ENCODE results near the gene RBM20.

Gene RBM20

DNA sequence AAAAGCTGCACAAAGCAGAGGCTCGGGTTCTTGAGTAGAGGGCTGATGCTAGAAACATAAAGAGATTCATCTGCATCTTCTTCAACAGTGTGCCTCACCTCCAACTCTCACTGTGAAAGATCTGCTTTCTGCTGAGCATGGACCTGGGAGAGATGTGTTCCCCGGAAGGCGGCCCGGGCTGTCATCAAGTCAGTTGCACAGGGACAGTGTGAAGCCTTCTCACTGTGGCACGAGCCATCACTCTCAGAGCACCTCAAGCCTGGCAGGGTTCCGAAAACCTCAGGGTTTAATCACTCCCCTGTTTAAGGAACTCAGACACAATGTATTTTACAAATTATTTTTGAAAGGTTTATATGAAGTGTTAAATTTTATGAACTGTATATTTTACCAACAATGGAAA lies 98.7 kb downstream of the RBM20 start:
- no peak for DNase-seq

DNA sequence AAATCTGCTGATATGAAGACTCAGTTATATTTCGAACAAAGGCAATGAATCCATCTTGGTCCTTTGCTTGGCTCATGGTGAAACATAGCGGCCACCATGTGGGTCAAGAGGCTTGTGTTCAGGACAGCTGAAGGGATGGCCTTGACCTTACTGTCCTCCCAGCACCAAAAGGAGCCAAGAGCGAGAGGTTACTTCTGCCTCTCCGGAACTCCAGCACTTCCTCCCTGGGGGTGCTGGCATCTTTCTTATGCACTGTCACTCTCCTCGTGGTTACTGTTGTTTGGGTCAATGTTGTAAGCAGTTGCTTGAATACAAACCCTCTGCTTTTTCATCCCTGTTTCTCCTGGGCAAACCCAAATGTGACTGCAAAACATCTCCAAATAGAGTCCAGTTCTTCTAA lies 100.6 kb downstream of the RBM20 start:
- no peak for DNase-seq

DNA sequence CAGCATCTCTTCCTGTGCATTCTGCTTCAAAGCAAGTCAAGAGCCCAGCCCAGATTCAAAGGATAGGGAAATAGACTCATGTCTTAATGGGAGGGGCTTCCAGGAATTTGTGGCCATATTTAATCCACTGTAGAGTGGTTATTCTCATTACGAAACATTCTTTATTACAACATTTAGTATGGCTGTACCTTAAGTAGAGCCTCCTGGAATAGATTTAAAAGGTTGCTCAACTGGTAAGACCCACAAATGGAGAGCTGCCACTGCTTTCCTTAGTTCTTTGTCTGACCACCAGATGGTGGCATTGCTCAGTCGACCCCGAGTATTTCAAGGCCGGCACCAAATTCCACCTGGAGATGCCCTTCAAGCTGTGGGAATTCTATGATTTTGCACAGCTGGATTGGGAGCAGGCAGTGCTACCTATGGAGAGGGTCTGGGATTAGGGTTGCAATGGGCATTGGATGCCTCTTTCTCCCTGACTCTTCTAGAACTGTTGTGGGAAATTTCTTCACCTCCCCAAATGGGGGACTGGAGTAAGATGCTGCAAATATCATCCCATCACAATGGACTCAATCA lies 102.2 kb downstream of the RBM20 start:
- peak; percentile 72 for DNase-seq

DNA sequence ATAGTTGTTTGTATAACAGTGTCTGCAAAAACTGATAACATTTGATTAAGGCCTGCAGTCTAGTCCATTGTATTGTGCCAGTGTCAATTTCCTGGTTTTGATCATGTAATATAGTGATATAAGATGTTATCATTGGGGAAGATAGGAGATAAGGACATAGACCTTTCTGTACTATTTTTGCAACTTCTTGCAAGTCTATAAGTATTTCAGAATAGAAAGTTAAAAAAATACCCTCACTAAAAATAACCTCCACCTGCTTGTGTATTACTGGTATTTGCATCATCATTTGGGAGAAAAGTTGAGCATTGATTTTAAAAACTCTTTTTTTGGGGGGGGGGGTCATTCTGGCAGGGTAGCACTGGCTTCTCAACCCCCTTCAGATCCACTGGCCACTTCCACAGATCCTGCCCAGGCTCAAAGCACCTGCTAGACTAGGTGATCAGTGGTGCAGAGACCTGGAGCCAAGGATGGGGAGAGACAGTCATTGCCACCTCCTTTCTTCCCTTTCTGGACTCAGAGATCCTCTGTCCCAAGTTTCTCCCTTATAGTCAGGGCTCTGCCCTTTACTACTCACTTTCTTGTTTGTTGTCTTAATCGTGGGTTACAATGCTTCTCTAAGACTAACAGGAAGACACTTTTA lies 103.0 kb downstream of the RBM20 start:
- DNase-seq = no peak

DNA sequence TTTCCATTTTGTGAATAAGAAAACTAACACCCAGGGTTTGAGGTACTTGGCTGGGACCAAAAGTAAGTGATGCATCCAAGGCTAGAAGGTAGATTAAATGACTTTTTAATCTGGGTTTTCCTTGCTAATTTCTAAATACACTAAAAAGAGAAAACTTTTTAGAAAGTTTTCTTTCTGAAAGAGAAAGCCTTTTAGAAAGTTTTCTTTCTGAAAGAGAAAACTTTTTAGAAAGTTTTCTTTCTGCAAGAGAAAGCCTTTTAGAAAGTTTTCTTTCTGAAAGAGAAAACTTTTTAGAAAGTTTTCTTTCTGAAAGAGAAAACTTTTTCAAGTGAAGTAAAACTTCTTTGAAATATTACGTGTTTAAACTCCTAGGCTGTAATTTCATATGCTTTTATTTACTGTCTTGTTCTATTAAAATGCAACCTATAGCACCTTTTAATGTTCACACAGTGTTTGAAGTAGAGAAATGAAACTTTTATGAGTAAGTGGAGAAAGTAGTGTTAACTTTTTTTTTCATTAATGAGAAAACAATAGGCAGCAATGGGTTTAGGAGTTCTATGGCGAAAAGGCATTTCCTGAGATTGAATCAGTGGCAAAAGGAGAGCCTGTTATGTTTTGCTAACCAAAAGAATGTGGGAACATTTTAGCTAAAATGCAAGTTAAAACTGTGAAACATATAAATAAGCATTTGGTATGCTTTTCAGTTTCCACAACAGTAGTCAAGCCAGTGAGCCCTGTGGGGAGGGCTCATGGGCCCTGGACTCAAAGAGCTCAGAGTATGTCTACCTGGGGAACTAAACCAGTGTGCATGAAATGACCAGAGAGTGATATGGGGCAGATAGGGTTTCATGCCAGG lies 103.7 kb downstream of the RBM20 start:
- no peak for DNase-seq

DNA sequence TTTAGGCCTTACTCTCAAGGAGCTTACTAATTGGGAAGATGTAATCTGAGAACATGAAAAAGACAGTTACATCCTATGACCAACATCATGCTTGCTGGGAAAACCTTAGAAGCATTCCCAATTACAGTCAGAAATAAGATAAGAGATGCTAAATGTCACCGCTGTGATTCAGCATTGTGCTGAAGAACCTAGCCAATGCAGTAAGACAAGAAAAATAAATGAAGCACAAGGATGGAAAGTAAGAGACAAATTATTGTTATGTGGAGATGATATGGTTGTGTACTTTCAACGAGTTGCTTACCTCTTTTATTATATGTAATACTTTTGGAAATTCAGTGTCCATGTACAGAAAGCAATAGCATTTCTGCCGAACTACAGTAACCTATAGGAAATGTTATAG lies 104.8 kb downstream of the RBM20 start:
- no peak for DNase-seq

DNA sequence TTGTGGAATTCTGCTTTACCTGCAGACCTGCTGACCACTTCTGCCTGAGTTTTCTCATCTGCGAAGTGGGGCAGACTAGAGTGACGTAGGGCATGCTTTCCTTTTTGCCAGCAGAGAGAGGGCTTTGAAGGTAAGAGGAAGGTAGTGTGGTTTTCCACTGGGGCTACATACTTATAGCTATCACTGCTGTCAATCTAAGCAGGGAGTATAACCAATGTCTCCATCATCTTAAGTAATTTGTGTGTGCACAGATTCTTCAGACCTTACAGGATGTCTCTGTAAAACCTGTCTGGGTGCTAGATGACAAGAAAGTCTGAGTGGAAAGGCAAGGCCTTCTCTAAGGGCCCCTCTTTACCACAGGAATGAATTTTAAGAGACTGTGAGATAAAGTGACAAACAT lies 106.8 kb downstream of the RBM20 start:
- DNase-seq = no peak

DNA sequence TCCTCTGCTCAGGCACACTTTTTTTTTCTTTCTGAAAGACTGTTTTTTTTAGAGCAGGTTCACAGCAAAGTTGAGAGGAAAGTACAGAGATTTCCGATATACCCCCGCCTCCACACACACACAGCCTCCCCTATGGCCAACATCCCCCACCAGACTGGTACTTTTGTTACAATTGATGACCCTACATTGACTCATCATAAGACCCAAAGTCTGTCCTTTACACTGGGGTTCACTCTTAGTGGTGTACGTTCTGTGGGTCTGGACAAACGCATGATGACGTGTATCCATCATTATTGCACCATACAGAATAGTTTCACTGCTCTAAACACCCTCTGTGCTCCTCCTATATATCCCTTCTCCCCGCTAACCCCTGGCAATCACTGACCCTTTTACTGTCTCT lies 107.7 kb downstream of the RBM20 start:
- DNase-seq = no peak

DNA sequence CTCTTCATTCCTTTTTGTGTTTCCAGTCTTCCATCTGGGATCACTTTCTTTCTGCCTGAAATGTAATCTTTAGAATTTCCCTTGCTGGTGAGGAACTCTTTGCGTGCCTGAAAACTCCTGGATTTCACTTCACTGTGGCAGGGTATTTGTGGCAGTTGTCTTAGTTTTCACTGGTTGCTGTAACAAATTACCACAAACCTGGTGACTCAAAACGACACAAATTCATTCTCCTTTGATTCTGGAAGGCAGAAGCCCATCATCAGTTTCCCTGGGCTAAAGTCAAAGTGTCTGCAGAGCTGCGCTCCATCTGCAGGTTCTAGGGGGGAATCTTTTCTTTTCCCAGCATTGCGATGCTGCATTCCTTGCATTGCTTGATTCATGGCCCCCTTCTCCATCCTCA lies 109.3 kb downstream of the RBM20 start:
- no peak for DNase-seq

DNA sequence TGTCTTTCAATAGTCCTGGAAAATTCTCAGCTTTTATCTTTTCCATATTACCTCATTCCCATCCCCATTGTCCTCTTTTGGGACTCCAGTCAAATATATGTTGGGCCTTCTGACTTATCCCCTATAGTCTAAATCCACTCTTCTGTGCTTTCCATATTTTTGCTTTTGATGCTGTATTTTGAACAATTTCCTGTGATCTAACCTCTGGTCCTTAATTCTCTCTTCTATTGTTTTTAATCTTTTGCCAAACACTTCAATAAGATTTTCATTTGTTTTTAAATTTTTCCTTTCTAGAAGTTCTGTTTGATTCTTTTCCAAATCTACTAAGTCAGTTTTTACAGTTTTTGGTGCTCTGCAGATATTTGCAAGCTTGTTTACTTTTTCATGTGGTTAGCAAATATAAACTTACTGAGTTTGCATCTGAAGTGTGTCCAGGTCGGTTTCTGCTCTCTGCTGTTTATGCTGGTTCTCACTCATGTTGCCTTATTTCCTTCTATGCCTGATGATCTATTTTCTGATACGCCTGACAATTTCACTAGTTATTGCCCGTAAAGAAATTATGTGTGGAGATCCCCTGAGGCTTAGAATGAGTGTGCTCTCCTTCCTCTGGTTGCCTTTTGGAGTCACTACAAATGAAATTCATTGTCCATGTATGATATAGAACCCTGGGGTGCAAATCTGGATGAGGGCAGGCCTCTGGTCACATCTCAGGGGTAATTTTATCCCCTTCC lies 110.4 kb downstream of the RBM20 start:
- DNase-seq = no peak

DNA sequence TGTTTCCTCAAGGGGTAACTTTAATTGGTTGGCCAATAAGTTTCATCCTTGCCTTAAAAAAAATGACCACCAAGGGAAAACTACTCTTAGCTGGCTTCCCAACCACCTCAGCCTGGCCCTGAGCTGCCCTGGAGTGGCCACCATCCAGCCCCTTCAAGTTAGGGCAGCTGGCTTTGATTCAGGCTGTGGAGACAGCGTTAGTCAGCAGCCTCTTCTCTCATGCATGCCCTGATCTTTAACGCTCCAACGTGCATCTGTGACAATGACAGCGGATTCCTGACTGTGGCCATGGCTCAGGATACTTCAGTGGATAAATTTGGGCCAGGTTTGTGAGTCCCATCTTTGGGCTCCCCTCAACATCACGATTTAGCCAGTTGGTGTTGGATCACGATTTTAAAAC lies 111.6 kb downstream of the RBM20 start:
- no peak for DNase-seq

DNA sequence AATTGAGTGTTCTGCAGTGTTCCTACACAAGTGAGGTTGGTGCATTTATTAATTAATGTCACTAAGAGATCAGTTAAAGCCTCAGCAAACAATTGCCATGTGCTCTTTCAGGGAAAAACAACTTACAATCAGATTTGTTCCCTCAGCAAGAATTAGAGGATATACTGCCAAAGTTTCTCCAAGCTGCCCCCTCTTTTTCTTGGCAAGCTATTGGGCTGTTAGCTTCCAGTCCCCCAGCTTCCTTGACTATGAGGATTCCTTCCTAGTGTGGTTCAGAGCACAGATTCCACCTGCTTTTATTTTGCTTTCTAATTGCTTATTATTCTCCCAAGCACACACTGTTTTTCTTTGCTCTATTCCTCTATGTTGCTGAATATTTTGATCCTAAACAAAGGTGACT lies 112.7 kb downstream of the RBM20 start:
- DNase-seq = no peak

DNA sequence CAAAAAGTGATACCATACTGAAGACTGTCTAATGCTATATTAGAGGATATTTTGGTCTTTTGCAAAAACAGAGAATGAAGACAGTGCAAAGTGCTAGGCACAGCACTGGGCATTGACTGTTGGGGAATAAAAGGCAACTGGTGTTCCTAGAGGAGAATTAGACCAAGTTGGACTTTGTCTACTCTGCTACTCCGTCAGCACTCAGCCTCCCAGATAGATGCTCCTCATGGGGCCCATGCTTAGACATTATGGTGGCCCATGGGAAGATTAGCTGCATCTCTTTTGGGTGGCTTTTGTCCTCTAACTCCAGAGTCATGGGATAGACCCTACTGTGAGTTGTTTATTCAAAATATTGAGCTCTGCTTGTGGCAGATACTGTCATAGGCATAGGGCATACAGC lies 113.5 kb downstream of the RBM20 start:
- no peak for DNase-seq

DNA sequence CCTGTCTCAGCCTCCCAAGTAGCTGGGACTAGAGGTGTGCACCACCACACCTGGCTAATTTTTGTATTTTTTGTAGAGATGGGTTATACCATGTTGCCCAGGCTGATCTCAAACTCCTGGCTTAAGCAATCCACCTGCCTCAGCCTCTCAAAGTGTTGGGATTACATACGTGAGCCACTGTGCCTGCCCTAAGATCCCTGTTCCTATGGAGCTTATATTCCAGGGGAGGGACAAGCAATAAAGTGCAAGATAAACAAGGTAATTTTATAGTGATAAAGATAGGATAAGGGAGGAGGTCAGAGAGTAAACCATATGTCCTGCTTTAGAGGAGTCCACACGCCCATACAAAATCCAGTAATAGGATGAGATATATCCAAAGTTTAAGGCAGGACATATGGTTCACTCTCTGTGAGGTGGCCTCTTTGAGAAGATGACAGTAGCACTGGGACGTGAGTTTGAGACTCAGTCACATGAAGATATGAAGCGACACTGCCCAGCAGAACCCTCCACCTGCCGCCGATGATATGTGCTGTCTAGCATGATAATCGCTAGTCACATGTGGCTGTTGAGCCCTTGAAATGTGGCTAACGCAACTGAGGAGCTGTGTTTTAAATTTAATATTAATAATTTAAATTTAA lies 114.1 kb downstream of the RBM20 start:
- no peak for DNase-seq

DNA sequence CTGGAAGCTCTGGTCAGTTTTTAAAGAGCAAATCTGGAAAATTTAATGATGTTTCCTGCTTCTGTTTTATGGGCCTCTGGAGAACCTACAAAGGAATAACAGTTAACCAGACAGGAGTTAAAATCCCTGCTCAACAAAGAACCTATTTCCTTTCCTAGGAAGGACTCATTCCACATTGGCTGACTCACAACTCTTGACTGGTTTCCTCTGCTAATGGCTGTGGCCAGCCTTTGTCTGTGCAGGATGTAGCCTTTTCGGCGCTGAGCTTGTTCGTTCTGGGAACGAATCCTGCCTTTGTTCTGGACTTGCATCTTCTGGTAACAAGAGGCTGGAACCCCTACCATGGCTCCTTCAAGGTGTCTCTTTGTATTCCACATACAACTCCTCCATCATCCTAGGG lies 114.8 kb downstream of the RBM20 start:
- DNase-seq = no peak

DNA sequence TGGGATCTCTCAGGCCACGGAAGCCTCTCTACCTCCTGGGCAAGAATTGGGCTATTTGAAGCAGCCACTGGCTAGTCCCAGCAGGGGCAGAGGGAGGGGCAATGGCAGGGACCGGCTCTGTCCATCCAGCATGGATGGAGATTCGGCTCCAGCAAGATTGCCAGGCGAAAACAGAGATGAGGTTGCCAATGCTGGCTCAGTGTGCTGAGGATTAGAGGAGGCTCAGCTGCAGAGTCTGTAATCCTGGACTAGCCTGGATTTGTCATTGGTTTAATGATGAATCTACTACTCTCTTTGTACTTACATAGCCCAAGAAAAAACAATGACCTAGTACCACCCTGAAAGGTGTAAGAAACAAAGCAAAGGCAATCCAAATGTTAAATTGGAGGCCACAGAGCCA lies 115.4 kb downstream of the RBM20 start:
- DNase-seq = no peak

DNA sequence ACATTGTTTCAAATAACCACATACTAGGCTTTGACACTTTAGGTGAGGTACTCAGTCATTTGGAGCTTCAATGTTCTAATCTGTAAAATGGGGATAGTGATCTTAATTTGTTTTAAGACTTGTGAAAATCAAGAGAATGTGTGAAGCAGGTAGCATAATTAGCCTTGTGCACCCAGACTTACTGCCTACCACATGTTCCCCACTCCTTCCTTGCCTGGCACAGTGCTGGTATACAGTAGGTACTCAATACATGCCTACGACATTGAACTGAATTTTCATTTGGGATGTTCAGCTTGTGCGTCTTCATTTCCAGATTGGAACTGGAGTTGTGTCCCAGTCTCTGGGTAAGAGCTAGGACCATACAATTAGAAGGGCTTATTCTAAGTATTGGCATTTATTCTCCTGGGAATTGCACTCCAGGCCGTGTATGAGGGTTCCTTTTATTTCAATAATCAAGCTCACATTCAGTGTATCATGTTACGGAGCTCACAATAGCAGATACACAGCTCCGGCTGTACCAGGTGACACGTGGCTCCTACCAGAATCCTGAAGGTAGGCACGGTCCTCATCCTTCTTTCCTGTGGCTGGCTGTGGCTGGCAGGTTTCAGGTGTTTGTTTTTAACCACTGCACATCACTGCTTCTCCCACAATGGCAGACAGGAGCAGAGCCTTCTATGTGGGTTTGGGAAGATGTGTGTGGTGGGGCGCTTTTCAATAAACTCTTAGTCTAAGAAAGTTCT lies 118.1 kb downstream of the RBM20 start:
- DNase-seq = no peak

DNA sequence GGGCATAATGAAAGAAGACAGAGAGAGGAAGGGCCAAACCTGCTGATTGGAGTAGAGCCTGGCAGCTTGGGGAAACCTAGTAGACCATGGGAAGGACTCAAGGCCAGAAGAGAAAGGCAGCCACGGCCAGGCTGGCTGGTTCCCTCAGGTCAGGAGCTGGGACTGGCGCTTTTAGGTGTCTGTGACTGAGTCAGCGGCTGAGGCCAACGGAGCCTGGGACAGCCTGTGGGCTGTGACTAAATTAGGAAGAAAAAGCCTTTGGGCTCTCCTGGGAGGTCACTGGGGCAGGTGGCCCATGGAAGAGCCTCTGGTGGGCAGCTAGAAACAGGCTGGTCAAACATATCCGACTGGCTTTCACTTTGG lies 118.7 kb downstream of the RBM20 start:
- no peak for DNase-seq

DNA sequence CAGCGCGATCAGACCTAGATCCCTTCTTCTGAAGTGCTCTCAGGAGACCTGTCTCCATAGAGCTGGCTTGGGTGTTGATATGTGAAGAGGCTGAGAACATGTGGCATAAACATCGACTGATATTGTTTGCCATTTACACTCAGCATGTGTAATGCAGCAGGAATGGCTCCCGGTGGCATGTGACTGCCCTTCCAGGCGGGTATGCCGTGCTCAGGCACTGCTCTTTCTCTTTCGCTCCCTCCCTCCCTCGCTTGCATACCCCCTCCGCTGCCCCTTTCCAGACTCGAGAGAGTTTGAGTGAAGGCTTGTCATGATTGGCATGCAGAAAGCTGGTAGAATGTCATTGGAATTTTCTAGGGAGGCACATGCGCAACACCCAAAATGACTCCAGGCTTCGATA lies 120.2 kb downstream of the RBM20 start:
- no peak for DNase-seq

DNA sequence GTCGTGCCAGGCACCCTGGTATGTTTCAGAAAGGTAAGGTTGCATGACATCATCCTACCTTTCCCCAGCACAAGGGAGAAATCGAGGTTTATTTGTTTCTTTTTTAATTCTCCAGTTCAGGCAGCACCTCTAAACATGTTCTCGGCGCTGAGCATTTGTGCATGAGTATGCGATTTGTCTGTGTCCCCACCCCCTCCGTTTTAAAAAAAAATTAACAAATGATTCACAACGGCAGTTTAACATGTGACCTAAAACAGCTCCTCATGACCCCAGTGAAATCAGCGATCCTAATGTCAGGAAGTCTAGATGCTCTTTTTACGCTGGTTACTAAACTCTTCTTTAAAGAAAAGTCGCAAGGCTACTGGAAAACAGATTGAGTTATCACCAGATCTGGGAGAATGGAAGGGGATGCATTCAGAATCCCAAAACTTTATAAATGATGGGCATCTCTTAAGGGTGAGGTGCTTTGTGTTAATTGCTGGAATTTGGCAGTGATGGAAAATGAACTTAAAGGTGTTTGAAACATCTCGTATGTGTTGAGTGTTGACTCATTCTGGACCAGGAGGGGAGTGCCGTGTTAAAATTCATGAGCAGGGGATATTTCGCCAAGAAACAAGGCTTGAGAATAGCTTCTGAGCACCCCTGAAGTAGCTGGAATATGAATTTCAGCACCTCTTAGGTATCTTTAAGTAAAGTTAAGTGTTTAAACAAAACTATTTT lies 120.8 kb downstream of the RBM20 start:
- no peak for DNase-seq

DNA sequence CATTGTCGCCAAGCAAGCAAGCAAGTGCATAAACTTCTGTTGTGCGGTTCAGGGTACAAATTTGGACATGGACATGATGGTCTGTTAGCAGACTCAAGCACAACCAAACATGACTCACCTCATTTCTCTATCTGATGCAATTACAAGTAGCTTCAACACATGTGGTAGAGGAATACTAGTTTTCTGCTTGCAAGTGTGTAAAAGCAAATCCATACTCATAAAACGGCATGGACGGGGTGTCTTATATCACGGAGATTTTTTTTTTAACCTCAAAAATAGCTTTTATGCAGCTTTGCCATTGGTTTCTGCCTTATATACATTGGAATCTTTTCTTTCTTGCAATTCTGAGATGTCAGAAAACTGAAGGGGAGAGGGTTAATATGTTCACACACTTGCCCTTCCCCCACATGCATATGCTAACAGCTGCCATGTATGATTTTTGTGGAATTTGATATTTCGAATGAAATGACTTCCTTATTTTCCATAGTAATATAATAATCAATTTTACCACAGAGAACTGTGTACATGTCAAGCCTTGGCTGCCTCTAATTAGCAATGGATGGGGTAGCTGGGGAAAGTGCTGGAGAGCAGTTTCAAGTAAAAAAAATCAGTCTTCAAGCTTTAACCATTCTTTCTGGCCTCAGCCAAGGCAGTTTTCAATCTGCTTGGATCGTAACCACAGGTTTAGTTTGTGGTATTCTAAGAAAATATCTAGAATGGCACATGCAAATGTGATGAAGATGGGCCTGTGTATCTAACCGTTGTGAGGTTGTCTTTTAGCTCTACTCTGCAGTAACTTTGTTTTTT lies 121.6 kb downstream of the RBM20 start:
- DNase-seq = no peak
